Activated CD4-positive, alpha-beta memory T cell treated with anti-CD3 and anti-CD28 coated beads, Interleukin-2, amount 10 ng/mL, durations not matched to agents 7 days and 5 days (primary cell): ENCODE measurements around the gene B4GALT5. TPM values are rescaled to one million over a fixed set of nuclear protein-coding genes. Genes with fewer than 3 reads are reported as not detected.

ENCODE experiments used
- CTCF ChIA-PET: fragments of 350-600 bp; sonication (Branson Sonifier 250); formaldehyde crosslinking; loops from one replicate; lab custom pipeline; 2021; ENCODE audit warnings: antibody characterized with exemption, inconsistent platforms; lab: Charles Lee
- POLR2A ChIA-PET: fragments of 350-600 bp; sonication (Branson Sonifier 250); formaldehyde crosslinking; loops from one replicate; lab custom pipeline; 2021; ENCODE audit warnings: antibody characterized with exemption; lab: Charles Lee
- DNase-seq: peaks from one replicate; pipeline ENCODE4 v3.0.0-alpha.2; 2020
- H3K27ac Mint-ChIP-seq: one replicate; pipeline ENCODE4 v1.8.0; 2021; ENCODE audit warnings: mild to moderate bottlenecking, mixed read lengths
- H3K27me3 Mint-ChIP-seq: one replicate; pipeline ENCODE4 v1.8.0; 2021; ENCODE audit warnings: mixed read lengths
- H3K36me3 Mint-ChIP-seq: one replicate; pipeline ENCODE4 v1.8.0; 2021; ENCODE audit warnings: low read depth, mixed read lengths
- H3K4me1 Mint-ChIP-seq: one replicate; pipeline ENCODE4 v1.8.0; 2021; ENCODE audit warnings: mixed read lengths
- H3K4me3 Mint-ChIP-seq: one replicate; pipeline ENCODE4 v1.8.0; 2021; ENCODE audit warnings: mild to moderate bottlenecking, mixed read lengths
- H3K9me3 Mint-ChIP-seq: one replicate; pipeline ENCODE4 v1.8.0; 2021; ENCODE audit warnings: mixed read lengths
- total RNA-seq, 2 experiments: library from RNA; stranded (reverse); gene quantifications; one replicate each; pipeline ENCODE4 v1.2.3, GENCODE V29; 2021

B4GALT5 gene
- total RNA-seq, 2 experiments from 2014 or later = 21.6 to 22.4 TPM

DNA sequence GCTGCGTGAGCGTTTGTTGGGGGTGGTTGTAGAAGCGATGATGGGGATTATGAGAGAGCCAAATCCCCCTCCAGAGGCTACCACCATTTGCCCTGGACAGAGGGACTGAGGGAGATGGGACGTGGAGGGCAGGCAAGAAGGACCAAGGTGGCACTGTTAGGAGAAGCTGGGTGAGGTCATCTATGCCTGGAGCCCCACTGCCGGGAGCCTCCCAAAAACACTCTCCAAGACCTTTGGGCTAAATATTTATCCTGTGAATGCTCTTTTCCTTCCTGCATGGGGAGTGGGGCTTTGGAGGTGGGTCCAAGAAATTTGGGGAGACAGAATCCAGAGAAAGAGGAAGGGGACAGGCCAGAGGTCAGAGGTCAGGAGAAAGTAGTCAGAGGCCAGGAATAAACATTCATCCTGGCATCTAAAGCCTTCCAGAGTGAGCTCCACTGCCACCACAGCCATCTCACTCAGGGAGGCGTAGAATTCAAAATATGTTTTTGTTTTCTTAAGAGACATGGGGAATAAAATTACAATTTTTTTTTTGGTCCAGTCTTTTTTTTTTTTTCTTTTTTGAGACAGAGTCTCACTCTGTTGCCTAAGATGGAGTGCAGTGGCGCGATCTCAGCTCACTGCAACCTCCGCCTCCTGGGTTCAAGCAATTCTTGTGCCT is 128.0 kb downstream of the B4GALT5 start:
- POLR2A ChIA-PET = interaction anchor here (3.6 kb wide), 1 partner anchor 9 kb away, joined by 31 read pairs; no protein-coding TSS in a partner anchor
- no peak overlapping the region for H3K4me3 Mint-ChIP-seq

DNA sequence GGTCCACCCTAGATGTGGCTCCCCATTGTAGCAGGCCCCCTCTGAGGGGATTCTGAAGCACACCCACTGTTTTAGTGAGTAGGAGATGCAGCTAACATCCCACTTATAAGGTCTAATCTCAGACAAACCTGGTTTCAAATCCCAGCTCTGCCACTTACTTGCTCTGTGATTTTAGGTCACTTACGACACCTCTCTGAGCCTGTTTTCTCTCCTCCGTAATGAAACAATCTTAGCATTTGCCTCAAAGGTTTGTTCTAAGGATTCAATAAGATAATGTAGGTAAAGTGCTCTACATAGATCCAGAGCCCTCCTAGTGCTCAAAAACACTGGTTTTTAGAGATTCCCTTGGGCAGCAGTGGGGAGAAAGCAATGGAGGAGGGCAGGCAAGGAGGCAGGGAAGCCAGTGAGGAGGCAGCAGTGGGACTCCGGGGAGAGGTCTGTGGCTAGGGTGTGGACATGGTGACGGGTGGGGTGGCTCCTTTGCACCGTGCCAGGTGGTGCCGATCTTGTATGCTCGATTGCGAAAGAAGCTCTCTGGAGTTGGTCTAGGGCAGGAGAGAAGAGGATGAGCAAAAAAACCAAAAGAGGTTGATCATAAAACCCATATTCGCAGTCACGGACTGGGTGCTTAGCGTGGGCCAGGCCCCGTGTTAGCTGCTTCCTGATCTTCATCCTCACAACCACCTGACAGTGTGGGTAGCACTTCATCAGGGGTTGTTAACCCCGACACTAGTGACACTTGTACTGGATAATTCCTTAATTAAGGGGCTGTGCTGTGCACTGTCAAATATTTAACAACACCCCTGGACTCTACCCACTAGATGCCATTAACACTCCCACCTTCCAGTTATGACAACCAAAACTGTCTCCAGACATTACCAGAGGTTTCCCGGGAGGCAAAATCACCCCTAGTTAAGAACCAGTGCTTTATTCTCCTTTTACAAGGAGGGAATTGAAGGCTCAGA is 129.0 kb downstream of the B4GALT5 start:
- ChIA-PET CTCF (interaction anchor here (1.0 kb wide), 1 partner anchor 45 kb away, joined by 3 read pairs; no protein-coding TSS in a partner anchor), POLR2A (interaction anchor here (0.6 to 3.6 kb wide), 3 partner anchors 10 to 43 kb away, joined by 3 to 31 read pairs (median 3); no protein-coding TSS in a partner anchor)
- peaks cover 2% of the 10 kb centered on the region for H3K27me3 Mint-ChIP-seq
- peaks cover 13% of the 10 kb centered on the region for H3K36me3 Mint-ChIP-seq
- no peak overlapping the region for H3K27ac Mint-ChIP-seq
- no peak for DNase-seq
- H3K4me1 Mint-ChIP-seq = peaks cover 36% of the 10 kb centered on the region
- H3K9me3 Mint-ChIP-seq = peaks cover 7% of the 10 kb centered on the region
- H3K4me3 Mint-ChIP-seq = no peak overlapping the region

More for the DNA sequence above, 128.0 kb downstream of the B4GALT5 start:
- peaks cover 13% of the 10 kb centered on the region for H3K9me3 Mint-ChIP-seq
- no peak for DNase-seq
- peaks cover 38% of the 10 kb centered on the region for H3K4me1 Mint-ChIP-seq
- CTCF ChIA-PET = interaction anchor here (1.2 kb wide), 1 partner anchor 44 kb away, joined by 3 read pairs; no protein-coding TSS in a partner anchor
- no peak overlapping the region for H3K27ac Mint-ChIP-seq
- H3K27me3 Mint-ChIP-seq = peaks cover 1% of the 10 kb centered on the region
- peaks cover 23% of the 10 kb centered on the region for H3K36me3 Mint-ChIP-seq

DNA sequence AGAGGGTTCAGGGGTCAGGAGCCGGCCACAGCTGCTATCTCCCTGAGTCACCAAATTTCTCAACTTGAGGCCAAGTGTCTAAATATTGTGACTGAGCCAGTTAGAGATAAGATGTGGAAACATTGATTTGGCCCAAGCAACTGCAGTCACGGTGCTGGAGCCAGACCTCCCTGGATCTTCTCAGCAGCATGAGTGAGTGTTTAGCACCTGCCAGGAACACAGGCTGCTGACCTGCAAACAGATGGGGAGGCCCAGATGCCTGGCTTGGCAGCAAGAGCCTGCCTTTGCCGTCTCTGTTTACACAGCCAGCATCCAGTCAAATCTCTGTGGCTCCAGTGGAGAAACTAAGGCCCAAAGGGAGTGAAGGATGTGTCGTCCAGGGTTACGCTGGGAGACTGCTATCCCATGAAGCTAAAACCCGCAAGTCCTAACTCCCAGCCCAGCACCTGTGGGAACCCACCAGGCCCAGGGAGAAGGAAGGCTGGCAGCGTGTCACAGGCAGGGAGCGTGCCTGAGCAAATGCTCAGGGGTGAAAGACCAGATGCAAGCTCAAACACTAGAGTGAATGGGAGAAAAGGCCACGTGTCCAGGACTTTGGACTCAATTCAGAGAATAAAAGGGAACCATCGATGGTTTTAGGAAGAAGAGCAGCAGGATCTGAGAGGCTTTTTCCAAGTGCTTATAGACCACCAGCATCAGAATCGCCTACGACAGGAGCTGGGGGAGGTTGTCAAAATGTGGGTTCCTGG is 129.8 kb downstream of the B4GALT5 start:
- CTCF ChIA-PET = interaction anchor here (1.0 kb wide), 1 partner anchor 44 kb away, joined by 3 read pairs; no protein-coding TSS in a partner anchor

DNA sequence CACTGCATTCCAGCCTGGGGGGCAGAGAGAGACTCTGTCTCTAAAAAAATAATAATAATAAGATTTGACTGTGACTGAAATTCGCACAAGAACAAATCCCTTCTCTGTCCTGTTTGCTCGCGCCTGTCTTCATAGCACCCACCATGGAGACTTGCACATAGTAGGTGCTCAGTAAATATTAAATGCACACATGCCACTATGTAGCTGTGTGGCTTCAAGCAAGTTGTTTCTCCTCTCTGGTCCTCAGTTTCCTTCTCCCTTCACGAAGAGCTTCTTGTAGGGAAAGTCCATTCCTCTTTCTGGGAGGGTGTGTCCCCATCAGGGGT is 130.4 kb downstream of the B4GALT5 start:
- Mint-ChIP-seq H3K36me3 (peaks cover 5% of the 10 kb centered on the region), H3K4me3 (no peak overlapping the region), H3K4me1 (peaks cover 31% of the 10 kb centered on the region), H3K27ac (no peak overlapping the region), H3K9me3 (peaks cover 7% of the 10 kb centered on the region), H3K27me3 (peaks cover 4% of the 10 kb centered on the region)
- ChIA-PET CTCF (no interaction called here), POLR2A (interaction anchor here (2.6 to 3.6 kb wide), 2 partner anchors 8 to 12 kb away, joined by 9 to 31 read pairs; no protein-coding TSS in a partner anchor)
- no peak for DNase-seq

More for the DNA sequence above, 129.8 kb downstream of the B4GALT5 start:
- H3K4me1 Mint-ChIP-seq = peaks cover 34% of the 10 kb centered on the region
- POLR2A ChIA-PET = interaction anchor here (0.6 to 3.6 kb wide), 3 partner anchors 11 to 42 kb away, joined by 3 to 31 read pairs (median 3); no protein-coding TSS in a partner anchor
- H3K27me3 Mint-ChIP-seq = peaks cover 4% of the 10 kb centered on the region
- H3K9me3 Mint-ChIP-seq = peaks cover 7% of the 10 kb centered on the region
- no peak overlapping the region for H3K4me3 Mint-ChIP-seq
- H3K36me3 Mint-ChIP-seq = peaks cover 6% of the 10 kb centered on the region
- DNase-seq = no peak
- H3K27ac Mint-ChIP-seq = no peak overlapping the region

Other genes starting within 250 kb of the B4GALT5 start
- under 1 TPM in 1 of 2 experiments, not detected in 1; 0.05 TPM for gene KCNB1, start 231.2 kb downstream of the B4GALT5 start, total RNA-seq
- gene PTGIS, start 145.7 kb downstream of the B4GALT5 start, total RNA-seq = 1 to 10 TPM; 1.6 to 2.8 TPM
- 10 to 100 TPM; 18.0 to 21.0 TPM for gene SLC9A8, start 99.0 kb upstream of the B4GALT5 start, total RNA-seq
- gene SPATA2, start 201.7 kb upstream of the B4GALT5 start, total RNA-seq = 1 to 10 TPM; 8.4 to 9.0 TPM
- gene RNF114, start 222.5 kb upstream of the B4GALT5 start, total RNA-seq = 10 to 100 TPM; 66.4 to 76.4 TPM